ENCODE results near the gene ARPC5.
"Not testable (repeated sequence)": the region's sequence is repeated elsewhere in the genome, so short reads cannot be mapped to it uniquely, and the experiment has no call there.

The ARPC5 gene

DNA sequence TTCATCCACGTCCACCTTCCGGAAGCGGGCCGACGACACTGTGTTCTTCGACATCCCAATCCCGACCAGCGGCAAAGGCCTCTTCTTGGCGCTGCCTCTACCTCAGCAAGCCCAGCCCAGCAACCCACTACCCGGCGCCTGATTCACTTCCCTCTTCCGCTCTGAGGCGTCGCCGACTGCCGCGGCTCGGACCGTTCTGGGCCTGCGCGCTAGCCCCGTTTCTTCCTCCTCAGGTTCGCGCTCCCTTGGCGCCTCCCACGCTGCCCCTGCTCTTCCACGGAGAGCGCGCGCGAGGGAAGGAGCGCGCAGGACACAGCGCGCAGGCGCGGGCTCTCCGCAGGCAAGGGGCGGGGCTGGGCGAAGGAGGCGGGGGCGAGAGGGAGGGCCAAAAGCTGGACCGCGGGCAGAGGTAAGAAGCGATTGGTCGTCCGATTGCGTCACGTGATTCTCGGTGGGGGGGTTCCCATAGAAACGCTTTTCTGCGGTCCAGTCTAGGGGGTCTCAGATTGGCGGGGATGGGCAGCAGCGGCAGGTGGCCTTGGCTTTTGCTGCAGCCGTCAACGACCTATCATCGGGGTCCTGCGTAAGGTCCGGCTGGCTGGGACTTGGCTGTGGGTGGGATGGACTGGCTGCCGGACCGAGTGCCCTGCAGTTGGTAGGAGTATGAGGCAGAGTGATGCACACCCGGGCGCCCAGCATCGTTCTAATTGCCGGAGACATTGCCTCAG lies at the start of gene ARPC5:
ARPC5 (minus strand) TSS at position 178 of the 728 bp plus-strand sequence; CDS start at position 54, 124 bp downstream.
- DNase-seq = peak; percentile 82 to 84

DNA sequence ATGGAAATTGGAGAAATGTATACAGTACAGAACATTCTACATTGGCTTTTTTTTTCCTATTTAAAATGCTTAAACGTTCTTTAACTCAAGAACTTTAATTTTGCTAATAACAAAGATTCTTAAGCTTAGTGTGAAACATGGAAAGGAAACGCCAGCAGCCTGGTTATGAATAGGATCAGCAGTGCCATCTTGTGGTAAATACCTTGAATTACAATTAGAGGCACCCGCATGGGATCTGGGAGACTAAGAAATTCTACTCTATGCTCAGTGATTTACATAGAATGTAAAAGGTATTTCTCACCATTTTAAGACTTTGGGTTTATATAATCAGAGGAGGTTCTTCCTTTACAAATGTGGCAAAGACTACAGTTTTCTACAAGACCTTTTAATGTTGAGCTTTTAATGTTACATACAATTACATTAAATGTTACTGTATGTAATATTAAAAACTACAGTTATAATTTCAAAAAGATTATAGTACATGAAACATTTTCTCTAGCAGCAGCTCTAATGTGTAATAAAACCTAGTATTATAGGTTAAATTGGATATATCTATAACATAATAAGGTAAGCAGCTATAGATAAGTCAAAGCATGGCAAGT lies 49.6 kb upstream of the ARPC5 start:
- no peak for DNase-seq

DNA sequence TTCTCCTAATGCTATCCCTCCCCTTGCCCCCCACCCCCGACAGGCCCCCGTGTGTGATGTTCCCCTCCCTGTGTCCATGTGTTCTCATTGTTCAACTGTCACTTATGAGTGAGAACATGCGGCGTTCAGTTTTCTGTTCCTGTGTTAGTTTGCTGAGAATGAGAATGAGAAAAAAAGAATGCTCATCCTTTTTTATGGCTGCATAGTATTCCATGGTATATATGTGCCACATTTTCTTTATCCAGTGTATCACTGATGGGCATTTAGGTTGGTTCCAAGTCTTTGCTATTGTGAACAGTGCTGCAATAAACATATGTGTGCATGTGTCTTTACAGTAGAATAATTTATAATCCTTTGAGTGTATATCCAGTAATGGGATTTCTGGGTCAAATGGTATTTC lies 43.8 kb upstream of the ARPC5 start:
- DNase-seq = not testable (repeated sequence)

DNA sequence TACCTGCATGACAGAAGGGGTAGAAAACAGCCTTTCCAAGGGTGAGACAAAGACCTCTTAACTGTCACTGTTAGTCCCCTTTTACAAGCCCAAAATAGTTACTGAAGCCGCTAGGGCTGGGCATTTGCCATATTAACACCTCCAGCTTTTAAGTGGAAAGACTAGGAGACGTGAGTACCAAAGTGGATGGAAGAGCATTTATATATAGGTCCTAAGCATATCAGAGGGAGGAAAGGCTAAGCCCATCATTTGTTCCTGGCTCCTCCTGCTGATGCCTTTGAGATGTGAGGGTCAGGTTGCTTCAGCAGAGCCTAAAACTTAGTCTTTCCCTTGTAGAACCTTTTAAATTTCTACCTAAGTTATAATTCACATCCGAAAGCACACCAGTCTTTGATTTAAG lies 43.2 kb upstream of the ARPC5 start:
- DNase-seq = no peak

DNA sequence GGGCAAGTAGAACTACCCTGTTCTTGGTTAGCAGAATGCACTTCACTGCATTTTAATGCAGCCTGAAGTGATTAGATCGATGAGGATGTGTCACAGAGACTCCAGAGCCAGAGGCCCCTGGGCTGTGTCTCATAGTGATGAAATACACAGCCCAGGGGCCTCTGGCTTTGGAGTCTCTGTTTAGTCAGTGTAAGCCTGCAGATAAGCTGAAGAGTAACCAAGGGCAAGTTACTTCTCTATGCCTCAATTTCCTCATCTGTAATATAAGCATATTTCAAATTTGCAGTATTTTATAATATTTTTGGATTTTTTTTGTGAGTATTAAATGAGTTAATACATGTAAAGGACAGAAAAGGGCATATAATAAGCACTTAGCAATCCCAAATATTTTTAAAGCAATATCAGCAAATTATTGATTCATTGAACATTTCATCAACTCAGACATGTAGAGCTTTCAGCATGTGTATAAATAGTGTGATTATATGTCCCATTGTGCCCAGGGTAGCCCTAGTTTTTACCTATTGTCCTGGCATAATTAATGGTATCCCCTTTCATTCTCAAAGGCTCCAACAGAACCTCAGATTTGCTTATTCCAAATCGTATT lies 41.1 kb upstream of the ARPC5 start:
- no peak for DNase-seq

DNA sequence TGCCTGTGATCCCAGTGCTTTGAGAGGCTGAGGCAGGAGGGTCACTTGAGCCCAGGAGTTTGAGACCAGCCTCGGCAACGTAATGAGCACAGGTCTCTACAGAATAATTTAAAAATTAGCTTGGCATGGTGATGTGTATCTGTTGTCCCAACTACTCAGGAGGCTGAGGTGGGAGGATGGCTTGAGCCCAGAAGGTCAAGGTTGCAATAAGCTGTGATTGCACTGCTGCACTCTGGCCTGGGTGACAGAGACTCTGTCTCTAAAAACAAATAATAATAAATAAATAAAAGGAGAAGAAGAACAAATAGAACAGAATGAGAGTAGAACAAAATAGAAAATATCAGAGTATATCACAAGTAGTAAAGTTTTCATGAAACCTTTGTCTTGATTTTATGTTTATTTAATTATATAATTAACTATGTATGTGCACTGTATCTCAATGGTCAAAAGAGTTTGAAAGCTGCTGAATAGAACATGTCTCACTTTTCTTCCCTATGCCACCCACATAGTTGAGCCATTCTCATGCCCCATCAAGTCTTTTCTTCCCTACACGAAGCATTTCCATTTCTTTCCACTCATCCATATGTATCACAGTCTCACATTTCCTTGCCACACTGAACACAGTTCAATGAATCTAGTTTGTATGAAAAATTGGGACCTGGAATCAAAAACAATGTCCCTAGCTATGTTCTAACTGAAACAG lies 40.5 kb upstream of the ARPC5 start:
- DNase-seq = no peak

DNA sequence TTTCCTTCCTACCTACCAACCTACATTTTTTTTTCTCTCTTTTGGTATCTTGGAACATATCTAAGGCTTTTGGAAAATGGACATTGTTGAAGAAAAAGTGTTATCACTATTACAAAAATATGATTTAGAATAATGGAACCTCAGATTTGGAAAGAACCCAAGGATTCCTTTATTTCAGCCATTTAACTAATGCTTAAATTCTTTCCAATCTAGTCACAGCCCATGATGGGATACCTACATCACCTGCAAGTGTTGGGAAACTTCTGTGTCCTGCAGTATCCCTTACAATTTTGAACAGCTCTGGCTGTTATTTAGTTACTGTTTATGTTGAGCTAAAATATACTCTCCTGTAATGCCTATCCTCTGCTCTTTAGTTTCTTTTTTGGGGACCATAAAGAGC lies 39.8 kb upstream of the ARPC5 start:
- no peak for DNase-seq

DNA sequence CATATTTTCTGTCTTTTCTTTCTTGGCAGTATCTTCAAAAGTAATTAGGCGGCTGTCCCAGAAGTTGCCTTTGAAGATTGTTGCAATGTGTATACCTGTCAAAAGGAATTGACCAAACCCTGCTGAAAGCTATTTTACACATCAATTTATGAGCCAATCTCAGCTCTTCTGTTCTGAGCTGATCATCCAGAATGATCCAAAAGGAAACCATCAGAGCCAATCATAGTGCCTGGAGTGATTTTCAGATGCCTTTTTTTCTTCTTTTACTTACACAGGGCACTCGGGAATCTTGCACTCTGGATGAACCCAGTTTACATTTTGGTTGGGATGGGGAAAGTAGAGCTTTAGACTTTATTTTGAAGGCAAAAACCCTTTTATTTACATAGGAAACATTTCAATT lies 39.3 kb upstream of the ARPC5 start:
- DNase-seq = no peak

DNA sequence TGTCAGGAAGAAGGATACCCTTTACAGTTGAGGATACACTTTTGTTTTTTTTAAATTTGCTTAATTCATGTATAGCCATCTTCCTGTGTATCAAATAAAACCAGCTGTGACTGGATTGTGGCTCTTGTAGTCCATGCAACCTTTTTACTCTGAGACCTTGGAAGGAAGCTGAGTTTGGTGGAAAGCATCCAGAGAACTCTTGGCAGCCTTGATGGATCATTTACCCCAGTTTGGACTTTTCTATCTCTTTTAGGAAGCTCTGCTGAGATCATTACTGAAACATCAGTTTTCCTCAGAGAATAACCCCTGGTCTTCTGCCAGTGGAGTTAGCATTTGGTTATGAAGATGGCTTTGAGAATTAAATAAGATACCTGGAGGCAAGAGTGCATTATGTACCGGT lies 38.8 kb upstream of the ARPC5 start:
- DNase-seq = no peak

DNA sequence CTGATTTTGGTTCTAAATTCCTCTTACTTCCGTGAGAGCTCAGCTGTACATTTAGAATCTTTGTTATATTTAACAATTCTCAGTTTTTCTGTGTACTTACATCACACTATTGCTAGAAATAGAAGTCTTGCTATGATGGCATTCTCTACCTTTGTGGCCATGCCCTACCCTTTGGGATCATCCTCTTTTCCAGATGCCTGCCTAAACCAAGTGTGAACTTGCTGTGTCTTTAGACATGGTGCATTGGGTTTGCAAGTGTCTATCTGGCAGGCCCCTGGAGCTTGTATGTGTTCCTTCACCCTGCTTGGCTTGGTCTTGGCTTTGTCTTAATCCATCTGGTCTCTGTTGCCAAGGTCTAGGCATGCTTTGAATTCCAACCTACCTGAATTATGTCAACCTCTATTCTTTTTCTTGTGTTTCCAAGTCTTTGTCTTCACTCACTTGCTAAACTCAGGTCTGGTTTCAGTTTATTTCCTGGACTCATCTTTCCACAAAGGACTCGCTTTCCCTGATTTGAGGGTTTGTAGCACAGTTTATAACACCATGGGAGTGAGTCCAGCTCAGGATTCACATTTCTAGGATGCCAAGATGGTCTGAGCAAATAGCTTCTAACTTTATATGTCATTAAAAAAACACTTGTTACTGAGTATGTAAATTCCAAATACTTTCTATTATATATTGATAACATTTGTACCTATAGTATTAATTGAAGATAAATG lies 38.2 kb upstream of the ARPC5 start:
- no peak for DNase-seq

DNA sequence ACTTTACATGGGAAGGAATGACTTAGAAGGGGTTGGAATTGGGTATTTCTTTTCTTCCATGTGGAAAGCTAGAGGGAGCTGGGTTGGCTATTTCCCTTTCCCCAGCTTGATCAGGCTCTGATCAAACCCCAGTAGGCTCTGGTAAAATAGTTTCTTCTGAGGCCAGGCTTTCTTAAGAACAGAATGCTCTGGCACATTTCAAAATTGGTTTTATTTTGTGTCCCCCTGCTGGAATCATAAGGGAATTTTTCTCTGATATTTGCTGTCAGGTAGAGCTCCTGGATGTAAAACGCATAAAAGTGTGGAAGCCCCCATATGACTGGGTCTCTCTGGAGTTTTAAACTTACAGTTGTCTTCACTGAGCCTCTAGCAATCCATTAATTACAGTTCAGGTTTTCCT lies 34.6 kb upstream of the ARPC5 start:
- DNase-seq = no peak

DNA sequence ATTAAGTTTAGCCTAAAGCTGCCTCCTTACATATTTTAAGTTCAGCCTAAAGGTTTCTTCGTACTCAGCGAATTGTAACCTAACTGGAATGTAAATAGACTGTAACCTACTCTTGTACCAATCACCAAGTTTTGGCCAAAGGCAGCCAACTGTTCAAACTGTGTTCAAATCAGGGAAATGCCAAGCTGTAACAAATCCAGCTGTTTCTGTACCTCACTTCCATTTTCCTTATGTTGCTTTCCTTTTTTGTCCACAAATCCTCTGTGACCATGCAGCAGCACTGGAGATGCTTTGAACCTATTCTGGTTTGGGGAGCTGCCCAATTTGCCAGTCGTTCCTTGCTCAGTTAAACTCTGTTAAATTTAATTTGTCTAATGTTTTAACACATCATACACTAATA lies 20.8 kb upstream of the ARPC5 start:
- DNase-seq = no peak

DNA sequence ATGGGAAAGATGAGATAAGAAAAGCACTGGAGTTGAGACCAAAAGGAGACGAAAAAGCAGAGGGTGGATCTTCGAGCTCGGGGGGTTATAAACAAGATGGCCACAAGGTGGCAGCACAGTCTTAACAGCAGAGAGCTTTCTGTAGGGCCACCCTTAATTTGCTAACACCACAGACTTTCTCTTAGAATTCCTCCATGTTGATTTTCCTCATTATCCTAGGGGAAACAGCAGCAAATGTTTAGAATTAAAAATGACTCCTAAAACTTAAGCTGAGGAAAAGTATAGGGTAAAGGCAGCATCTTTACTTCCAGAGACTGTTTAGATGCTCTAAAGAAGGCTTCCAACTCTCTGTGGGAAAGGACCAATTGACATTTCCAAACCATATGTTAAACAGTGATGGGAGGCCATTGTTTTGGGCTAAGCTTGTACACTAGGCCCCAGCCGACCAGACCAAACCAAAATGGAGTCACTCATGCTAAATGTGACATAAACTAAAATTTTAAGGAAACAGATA lies 20.0 kb upstream of the ARPC5 start:
- DNase-seq = peak in 1 of 2 experiments; percentile 4

DNA sequence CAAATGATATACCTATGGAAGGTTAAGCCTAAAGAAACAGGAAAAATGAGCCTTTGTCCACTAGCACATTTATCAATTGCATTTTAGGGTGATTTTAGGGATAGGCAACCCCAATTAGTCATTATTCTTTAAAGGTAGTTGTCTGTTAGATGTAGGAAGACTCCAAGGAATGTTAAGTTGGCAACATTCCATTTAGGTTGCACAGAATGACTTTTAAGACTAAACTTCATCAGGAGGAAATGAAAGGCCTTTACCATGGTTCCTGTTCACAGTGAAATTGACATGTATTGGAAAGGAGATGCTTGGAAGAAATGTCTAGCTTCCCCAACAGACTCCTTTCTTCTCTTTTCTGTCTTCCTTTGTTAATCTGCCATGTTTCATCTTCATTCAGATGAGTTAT lies 19.1 kb upstream of the ARPC5 start:
- DNase-seq = no peak

DNA sequence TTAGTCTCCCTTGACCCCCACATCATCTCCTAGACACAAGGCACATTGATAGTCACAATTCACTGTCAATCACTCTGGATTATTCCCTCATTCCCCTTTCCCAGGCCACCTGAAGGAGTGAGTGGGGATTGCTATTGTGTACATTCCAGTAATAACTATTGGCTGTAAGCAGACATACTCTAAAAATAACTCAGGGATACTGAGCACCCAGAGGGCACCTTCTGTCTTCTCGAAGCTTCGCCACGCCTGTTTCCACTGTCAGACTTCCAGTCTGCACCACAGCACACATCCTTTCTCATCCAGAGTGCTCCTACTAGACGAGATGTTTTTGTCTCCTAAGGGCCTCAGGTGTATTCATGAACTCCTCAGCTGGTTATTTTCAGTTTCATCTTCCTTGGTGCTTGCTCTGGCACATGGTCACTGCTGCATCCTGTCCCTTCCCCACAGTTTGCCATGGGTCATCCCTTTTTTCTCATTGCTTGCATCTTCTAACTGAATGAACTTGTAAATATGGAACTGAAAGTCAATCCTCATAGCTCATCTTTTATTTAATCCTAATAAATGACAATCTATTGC lies 18.4 kb upstream of the ARPC5 start:
- no peak for DNase-seq

DNA sequence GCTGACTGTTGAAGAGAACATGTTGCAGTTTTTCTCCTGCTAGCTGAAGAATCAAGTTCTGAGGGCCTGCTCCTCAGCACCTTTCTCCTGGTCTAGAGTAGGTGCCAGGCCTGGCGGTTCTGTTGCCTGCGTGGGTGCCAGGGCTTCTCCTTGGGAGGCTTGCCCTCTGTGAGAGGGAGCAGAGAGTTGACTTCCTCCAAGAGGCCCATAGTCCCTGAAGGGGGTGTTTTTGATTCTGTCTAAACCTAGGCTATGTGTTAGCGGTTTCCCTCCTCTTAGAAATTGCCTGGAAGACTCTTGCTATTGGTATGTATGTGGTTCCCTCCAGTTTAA lies 17.8 kb upstream of the ARPC5 start:
- no peak for DNase-seq

DNA sequence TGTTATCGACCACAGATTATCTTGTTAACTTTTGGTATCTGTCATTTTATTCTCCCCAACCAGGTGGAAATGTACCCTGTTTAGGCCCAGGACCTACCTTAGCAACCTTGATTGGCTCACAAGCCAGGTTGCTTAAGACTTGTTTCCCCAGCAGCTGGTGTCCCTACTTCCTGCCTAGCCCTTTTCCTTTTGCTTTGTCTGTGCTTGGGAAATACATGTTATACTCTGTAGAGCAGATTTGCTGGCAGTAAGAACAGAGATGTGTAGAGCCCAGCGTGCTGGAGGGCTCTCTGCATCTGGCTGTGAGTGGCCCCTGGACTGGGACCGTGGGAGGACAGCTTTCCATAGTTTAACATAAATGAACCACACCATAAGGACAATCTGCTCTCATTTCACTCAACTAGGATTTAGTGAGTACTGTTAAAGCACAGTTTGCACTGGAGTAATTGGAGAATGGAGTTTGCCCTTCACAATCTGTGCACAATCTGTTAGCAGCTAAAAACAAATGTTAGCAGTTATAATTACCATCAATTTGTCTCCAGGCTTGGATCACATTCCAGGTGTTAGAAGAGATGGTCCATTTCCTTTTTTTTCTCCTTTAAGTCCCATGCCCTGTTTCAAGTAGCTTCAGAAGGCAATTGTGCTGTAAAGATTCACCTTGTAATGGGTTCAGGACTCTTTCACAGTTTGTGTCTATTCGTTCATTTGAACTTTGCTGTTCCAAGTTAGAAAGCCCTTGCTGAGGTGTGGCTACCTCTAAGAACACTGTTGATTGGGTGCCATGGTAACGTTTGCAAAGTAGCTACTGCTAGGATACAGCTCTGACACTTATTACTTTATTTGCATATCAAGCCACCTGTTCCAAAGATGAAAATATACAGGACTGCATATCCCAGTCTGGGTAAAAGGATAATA lies 17.2 kb upstream of the ARPC5 start, which contains the start of gene APOBEC4:
APOBEC4 (minus strand) TSS at position 770 of the 915 bp plus-strand sequence. CDS start 4,535 bp downstream, outside the sequence.
- DNase-seq = peak in 1 of 2 experiments; percentile 16

DNA sequence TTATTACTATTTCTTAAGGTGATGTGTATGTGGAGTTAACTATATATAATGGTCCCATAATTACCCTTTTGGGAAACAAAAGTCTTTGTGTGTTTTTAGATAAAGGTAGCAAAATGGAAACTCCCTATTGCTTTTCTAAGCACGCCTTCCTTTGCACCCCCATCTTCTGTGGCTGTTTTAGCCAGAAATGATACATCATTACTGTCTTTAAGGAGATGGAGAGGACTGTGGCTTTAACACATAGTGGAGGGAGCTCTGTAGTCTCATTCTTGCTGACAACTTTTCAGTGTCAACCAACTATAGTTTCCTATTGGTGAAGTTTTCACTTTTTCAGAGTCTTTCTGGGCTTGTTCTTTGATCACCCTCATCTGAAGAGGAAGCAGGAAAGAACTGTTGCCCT lies 16.5 kb upstream of the ARPC5 start:
- no peak for DNase-seq

DNA sequence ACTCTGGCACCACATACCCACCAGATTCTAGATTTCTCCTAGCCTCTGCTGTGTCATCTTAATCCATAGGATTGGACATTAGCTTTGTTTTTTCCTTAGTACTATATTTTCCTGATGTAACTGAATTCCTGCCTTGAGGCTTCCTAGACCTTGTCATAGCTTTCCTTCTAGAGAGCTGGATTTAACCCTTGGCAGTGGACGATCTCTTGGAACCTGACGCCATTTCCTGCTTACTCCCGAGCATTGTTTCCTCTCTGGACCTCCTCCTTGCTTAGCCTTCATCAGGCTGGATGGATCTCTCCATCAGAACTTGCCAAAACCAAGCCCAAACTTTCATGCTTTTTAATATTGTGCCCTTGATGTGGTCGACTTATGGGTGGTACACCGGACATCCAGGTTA lies 16.0 kb upstream of the ARPC5 start:
- DNase-seq = no peak

DNA sequence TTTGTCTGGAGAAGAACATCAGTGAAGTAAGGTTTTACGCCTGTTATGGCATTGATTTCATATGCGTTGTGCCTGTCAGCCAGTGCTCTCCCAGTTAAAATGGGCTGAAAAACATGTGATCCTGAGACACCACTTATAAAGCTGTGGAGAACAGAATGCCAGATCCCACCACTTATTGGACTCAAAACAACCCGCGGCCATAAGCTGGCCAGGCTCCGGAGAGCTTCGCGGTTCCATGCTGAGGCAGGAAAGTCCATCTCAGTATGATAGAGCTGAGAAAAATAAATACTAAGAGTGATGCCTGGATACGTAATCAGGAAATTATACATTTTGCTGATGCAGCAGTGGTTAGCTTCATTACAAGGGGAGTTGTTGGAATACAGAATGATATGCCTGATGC lies 12.5 kb upstream of the ARPC5 start:
- peak in 1 of 2 experiments; percentile 36 for DNase-seq

DNA sequence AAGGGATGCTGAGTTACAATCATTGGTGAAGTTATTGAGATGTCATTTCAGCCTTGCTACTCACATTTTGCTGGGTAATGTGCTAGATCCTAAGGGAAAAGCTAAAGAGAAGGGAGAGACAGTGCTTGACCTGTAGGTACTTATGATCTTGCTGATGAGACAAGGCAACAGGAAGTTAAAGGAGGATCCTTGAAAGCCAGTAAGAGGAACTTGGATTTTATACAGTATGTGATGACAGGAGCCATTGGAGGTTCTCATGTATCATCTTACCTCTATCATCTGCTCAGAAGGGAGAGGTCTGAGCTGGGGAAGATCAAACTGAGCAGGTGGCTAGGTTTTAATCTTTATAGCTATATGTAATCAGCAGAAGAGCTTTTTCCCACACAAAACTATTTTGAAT lies 11.2 kb upstream of the ARPC5 start:
- no peak for DNase-seq
